Inflammatory macrophage treated with lipopolysaccharide for 4 hours (primary cell): ENCODE data around the gene SLC38A3.
A peak's percentile ranks its signal among the peaks of the same experiment; 100 is the strongest.
"Not testable (repeated sequence)": the region's sequence is repeated elsewhere in the genome, so short reads cannot be mapped to it uniquely, and the experiment has no call there.

Experiments
- DNase-seq: peaks from one replicate; pipeline ENCODE4 v3.0.0-alpha.2; 2020

SLC38A3 gene

GRCh38 chr3:50211930-50212329 is 6.9 kb downstream of the SLC38A3 start:
- DNase-seq = no peak

- DNase-seq = no peak
Measured at GRCh38 chr3:50212502-50212901, 7.4 kb downstream of the SLC38A3 start.

- DNase-seq = no peak
Measured at GRCh38 chr3:50212971-50213370, 7.9 kb downstream of the SLC38A3 start.

- DNase-seq = no peak
Measured at GRCh38 chr3:50213373-50213772, 8.3 kb downstream of the SLC38A3 start.

- no peak for DNase-seq
Measured at GRCh38 chr3:50214824-50215223, 9.8 kb downstream of the SLC38A3 start.

- DNase-seq = no peak
Measured at GRCh38 chr3:50215529-50215928, 10.5 kb downstream of the SLC38A3 start.

- DNase-seq = no peak
Measured at GRCh38 chr3:50217681-50218080, 12.6 kb downstream of the SLC38A3 start.

GRCh38 chr3:50218448-50218847 is 13.4 kb downstream of the SLC38A3 start:
- no peak for DNase-seq

- DNase-seq = no peak
Measured at GRCh38 chr3:50219285-50219684, 14.2 kb downstream of the SLC38A3 start.

GRCh38 chr3:50220109-50220508 is 15.0 kb downstream of the SLC38A3 start:
- no peak for DNase-seq

- DNase-seq = no peak
Measured at GRCh38 chr3:50221051-50221410, 16.0 kb downstream of the SLC38A3 start.

GRCh38 chr3:50221411-50222168 is 16.5 kb downstream of the SLC38A3 start:
- DNase-seq = peak; percentile 44

GRCh38 chr3:50222169-50222528 is 17.1 kb downstream of the SLC38A3 start:
- DNase-seq = no peak

- DNase-seq = no peak
Measured at GRCh38 chr3:50224639-50225038, 19.6 kb downstream of the SLC38A3 start.

- DNase-seq = peak; percentile 38
Measured at GRCh38 chr3:50226888-50227389, 21.9 kb downstream of the SLC38A3 start.

GRCh38 chr3:50227390-50228183 is 22.5 kb downstream of the SLC38A3 start:
- peak; percentile 87 for DNase-seq

GRCh38 chr3:50228184-50228763 is 23.2 kb downstream of the SLC38A3 start:
- not testable (repeated sequence) for DNase-seq

- no peak for DNase-seq
Measured at GRCh38 chr3:50229490-50229889, 24.4 kb downstream of the SLC38A3 start.

GRCh38 chr3:50230104-50230793 is 25.2 kb downstream of the SLC38A3 start:
- peak; percentile 62 for DNase-seq

GRCh38 chr3:50230794-50231125 is 25.7 kb downstream of the SLC38A3 start:
- no peak for DNase-seq

GRCh38 chr3:50231581-50231980 is 26.5 kb downstream of the SLC38A3 start:
- no peak for DNase-seq

- no peak for DNase-seq
Measured at GRCh38 chr3:50232303-50232702, 27.2 kb downstream of the SLC38A3 start.

- DNase-seq = no peak
Measured at GRCh38 chr3:50233176-50233575, 28.1 kb downstream of the SLC38A3 start.
